Common myeloid progenitor, CD34-positive (primary cell): Measurements from ENCODE around the gene ZBTB7C.

Source experiments
- CTCF ChIA-PET: fragments of 350-600 bp; sonication (Branson Sonifier 250); formaldehyde crosslinking; loops from one replicate; lab custom pipeline; 2021; ENCODE audit warnings: antibody characterized with exemption; lab: Charles Lee
- POLR2A ChIA-PET: fragments of 350-600 bp; sonication (Branson Sonifier 250); formaldehyde crosslinking; loops from one replicate; lab custom pipeline; 2021; ENCODE audit warnings: antibody characterized with exemption; lab: Charles Lee
- DNase-seq, 3 donors: peaks; one replicate each; pipeline versions ENCODE4 v3.0.0 to v3.0.0-alpha.2; 2013
- H3K27ac ChIP-seq, 2 experiments: 1 replicate in 1 of 2; 2 replicates in 1 of 2; pipeline ENCODE4 v1.7.0; 2013; ENCODE audit warnings: inconsistent platforms in 2 of 2, low read length in 2 of 2, mild to moderate bottlenecking in 2 of 2, low read depth in 1 of 2, moderate library complexity in 1 of 2; ENCODE audit not compliant: severe bottlenecking in 2 of 2, insufficient read depth in 1 of 2, poor library complexity in 1 of 2
- H3K27me3 ChIP-seq, 5 experiments: replicated peaks in 2 of 5; 1 replicate in 3 of 5; 2 replicates in 2 of 5; pipeline versions ENCODE4 v1.6.1 to v1.7.0; 2013; ENCODE audit warnings: low read length in 4 of 5, mild to moderate bottlenecking in 2 of 5, moderate library complexity in 2 of 5, inconsistent platforms in 1 of 5; ENCODE audit not compliant: insufficient read depth in 5 of 5, control insufficient read depth in 4 of 5
- H3K36me3 ChIP-seq, 4 experiments: 1 replicate in 2 of 4; 2 replicates in 2 of 4; pipeline versions ENCODE4 v1.6.1 to v1.7.0; 2013; ENCODE audit warnings: low read length in 3 of 4, control low read depth in 1 of 4, mild to moderate bottlenecking in 1 of 4; ENCODE audit not compliant: control insufficient read depth in 4 of 4, insufficient read depth in 4 of 4
- H3K4me1 ChIP-seq, 4 experiments: 1 replicate in 3 of 4; 2 replicates in 1 of 4; pipeline versions ENCODE4 v1.6.1 to v1.7.1; 2013; ENCODE audit warnings: low read length in 3 of 4, mild to moderate bottlenecking in 3 of 4, control low read depth in 1 of 4, inconsistent platforms in 1 of 4, moderate library complexity in 1 of 4; ENCODE audit not compliant: control insufficient read depth in 4 of 4, insufficient read depth in 4 of 4; ENCODE audit errors: control extremely low read depth in 1 of 4
- H3K4me3 ChIP-seq, 7 experiments: 1 replicate in 4 of 7; 2 replicates in 3 of 7; pipeline versions ENCODE4 v1.5.1 to v1.7.0; 2013; ENCODE audit warnings: mild to moderate bottlenecking in 7 of 7, low read length in 6 of 7, moderate library complexity in 6 of 7, inconsistent platforms in 2 of 7, low read depth in 2 of 7, control low read depth in 1 of 7; ENCODE audit not compliant: insufficient read depth in 4 of 7, control insufficient read depth in 1 of 7; ENCODE audit errors: extremely low read depth in 1 of 7
- H3K9me3 ChIP-seq, 5 experiments: 1 replicate in 4 of 5; 2 replicates in 1 of 5; pipeline versions ENCODE4 v1.6.1 to v1.7.1; 2013; ENCODE audit warnings: low read length in 4 of 5, mild to moderate bottlenecking in 2 of 5, inconsistent platforms in 1 of 5, low read depth in 1 of 5, moderate library complexity in 1 of 5; ENCODE audit not compliant: control insufficient read depth in 4 of 5, insufficient read depth in 2 of 5; ENCODE audit errors: control extremely low read depth in 1 of 5
- WGBS: methylation state at CpG from one replicate; pipeline ENCODE4 v1.1.5; 2013; ENCODE audit not compliant: insufficient coverage; 5-methylcytosine and 5-hydroxymethylcytosine counted together

ZBTB7C gene

GRCh38 chr18:48073211-48073930 lies 335.8 kb downstream of the ZBTB7C start:
- ChIA-PET CTCF (no interaction called here), POLR2A (no interaction called here)
- no peak overlapping the region for H3K4me3 ChIP-seq
- no peak overlapping the region for H3K27ac ChIP-seq
- WGBS: 82% methylated on average over 14 of the region's 15 CpGs
- no peaks in the 10 kb centered on the region for H3K4me1 ChIP-seq
- no peak for DNase-seq
- H3K9me3 ChIP-seq: no peaks in the 10 kb centered on the region
- H3K27me3 ChIP-seq: peaks cover 0 to 27% (median 18%) of the 10 kb centered on the region in 5 experiments
- H3K36me3 ChIP-seq: no peaks in the 10 kb centered on the region

DNA sequence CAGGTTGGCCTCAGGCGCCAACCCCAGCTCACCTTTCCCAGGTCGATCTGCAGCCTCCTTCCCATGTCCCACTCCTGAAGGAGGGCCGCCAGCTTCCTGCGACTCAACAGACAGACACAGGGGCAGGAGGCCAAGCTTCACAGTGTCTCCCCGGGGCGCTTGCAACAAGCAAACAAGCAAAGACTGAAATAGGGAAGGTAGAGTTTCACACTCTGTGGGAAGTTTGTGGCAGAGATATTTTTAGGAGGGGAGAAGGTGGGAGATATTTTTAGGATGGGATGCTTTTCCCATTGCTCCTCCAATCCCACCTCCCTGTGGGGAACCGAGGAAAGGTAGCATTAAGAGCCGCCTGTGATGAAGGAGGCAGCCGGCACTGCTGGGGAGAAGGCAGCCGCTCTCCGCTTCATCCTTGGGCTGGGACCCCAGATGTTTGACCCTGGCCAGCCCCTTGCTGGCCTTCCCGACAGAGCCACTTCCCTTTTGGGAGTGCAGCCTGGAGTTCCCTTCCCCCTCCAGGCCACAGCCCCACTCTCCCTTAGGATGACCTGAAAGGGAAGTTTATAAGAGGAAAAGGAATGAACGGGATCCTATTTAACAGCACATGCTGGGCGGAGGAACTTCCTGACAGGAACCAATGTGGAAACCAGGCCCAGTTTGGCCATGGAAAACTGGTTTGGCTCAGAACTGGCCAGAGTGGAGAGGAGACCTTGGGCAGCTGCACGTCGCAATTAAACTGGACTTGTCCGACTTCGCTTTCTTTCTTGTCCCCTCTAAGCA lies 336.6 kb downstream of the ZBTB7C start:
- no peak for DNase-seq
- POLR2A ChIA-PET: no interaction called here
- H3K9me3 ChIP-seq: no peaks in the 10 kb centered on the region
- peaks cover 0 to 27% (median 18%) of the 10 kb centered on the region in 5 experiments for H3K27me3 ChIP-seq
- H3K4me3 ChIP-seq: no peak overlapping the region
- CTCF ChIA-PET: no interaction called here
- WGBS: 83% methylated on average over 15 of the region's 18 CpGs
- H3K4me1 ChIP-seq: no peaks in the 10 kb centered on the region
- no peaks in the 10 kb centered on the region for H3K36me3 ChIP-seq
- no peak overlapping the region for H3K27ac ChIP-seq

DNA sequence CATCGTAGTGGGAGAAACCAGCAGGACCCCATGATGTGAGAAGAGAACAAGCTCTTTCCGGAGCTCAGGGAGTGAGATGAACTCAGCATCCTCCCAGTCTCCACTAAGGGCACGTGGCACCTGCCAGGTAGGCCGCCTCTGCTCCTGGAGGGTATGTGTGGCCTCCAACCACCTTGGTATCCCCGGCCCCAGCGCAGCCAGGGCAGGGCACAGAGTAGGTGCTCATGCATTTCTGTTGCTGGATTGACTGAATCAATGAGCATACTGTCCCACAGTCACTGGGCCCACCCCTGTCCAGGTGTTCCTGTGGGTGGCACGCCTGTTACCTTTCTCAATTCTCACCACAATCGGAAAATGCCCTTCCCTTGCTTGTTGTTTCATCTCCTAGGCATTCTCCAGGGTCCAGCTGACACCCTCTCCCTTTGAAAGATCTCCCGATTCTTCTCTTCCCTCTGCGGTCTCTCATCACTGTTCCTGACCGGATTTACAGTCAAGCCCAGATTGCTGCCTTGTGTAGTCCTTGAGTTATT lies 340.2 kb downstream of the ZBTB7C start:
- no peak overlapping the region for H3K27ac ChIP-seq
- no peak overlapping the region for H3K4me3 ChIP-seq
- ChIA-PET POLR2A (no interaction called here), CTCF (no interaction called here)
- H3K36me3 ChIP-seq: no peaks in the 10 kb centered on the region
- H3K4me1 ChIP-seq: no peaks in the 10 kb centered on the region
- no peak for DNase-seq
- H3K27me3 ChIP-seq: peaks cover 0 to 12% (median 8%) of the 10 kb centered on the region in 5 experiments
- H3K9me3 ChIP-seq: no peaks in the 10 kb centered on the region
- 96% methylated on average over 9 of the region's 11 CpGs for WGBS

- POLR2A ChIA-PET: interaction anchor here (0.5 kb wide), 1 partner anchor 90 kb away, joined by 7 read pairs; no protein-coding TSS in a partner anchor
- Histone ChIP-seq H3K9me3 (no peaks in the 10 kb centered on the region), H3K4me1 (no peaks in the 10 kb centered on the region), H3K4me3 (no peak overlapping the region), H3K36me3 (no peaks in the 10 kb centered on the region), H3K27ac (no peak overlapping the region), H3K27me3 (peaks cover 0 to 8% (median 3%) of the 10 kb centered on the region in 5 experiments)
- CTCF ChIA-PET: no interaction called here
- DNase-seq: no peak
- WGBS: 71% methylated on average over 2 of the region's 4 CpGs
Observed at GRCh38 chr18:48066225-48066652, 342.9 kb downstream of the ZBTB7C start.

DNA sequence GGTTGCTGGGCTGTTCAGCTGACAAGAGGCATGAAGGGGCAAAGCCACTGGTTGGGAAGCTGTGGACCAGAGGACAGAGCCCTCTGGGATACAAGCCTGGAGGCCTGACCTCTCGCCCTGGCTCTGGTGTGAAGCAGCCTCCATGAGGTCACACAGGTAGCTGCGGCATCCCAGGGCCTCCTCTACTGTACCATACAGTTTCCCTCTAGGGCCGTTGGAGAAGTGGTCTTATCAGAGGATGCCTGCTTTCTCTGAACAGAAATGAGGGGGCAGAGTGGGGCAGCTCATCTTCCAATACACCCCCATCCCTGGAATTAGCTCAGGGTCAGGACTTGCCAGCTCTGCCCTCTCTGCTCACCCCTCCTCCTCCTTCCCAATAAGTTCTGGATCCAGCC lies 343.6 kb downstream of the ZBTB7C start:
- ChIA-PET POLR2A (no interaction called here), CTCF (no interaction called here)
- H3K4me3 ChIP-seq: no peak overlapping the region
- H3K27me3 ChIP-seq: peaks cover 2 to 14% (median 5%) of the 10 kb centered on the region in 5 experiments
- H3K9me3 ChIP-seq: no peaks in the 10 kb centered on the region
- H3K4me1 ChIP-seq: no peaks in the 10 kb centered on the region
- no peak overlapping the region for H3K27ac ChIP-seq
- DNase-seq: no peak
- no peaks in the 10 kb centered on the region for H3K36me3 ChIP-seq
- 90% methylated on average over 2 of the region's 3 CpGs for WGBS

GRCh38 chr18:48064978-48065600 lies 344.1 kb downstream of the ZBTB7C start:
- 82% methylated on average over 4 of the region's 10 CpGs for WGBS
- Histone ChIP-seq H3K36me3 (no peaks in the 10 kb centered on the region), H3K27me3 (peaks cover 3 to 19% (median 5%) of the 10 kb centered on the region in 5 experiments), H3K4me3 (no peak overlapping the region), H3K9me3 (peaks cover 0 to 3% (median 0%) of the 10 kb centered on the region in 5 experiments), H3K27ac (no peak overlapping the region), H3K4me1 (no peaks in the 10 kb centered on the region)
- POLR2A ChIA-PET: no interaction called here
- CTCF ChIA-PET: no interaction called here
- no peak for DNase-seq
